Measurements from ENCODE around the gene CHST8. TPM values are rescaled to one million over a fixed set of nuclear protein-coding genes. Genes with fewer than 3 reads are reported as not detected.

Gene CHST8
- total and polyA plus RNA-seq, 4 donors = 0.09 to 0.67 (median 0.24) TPM

DNA sequence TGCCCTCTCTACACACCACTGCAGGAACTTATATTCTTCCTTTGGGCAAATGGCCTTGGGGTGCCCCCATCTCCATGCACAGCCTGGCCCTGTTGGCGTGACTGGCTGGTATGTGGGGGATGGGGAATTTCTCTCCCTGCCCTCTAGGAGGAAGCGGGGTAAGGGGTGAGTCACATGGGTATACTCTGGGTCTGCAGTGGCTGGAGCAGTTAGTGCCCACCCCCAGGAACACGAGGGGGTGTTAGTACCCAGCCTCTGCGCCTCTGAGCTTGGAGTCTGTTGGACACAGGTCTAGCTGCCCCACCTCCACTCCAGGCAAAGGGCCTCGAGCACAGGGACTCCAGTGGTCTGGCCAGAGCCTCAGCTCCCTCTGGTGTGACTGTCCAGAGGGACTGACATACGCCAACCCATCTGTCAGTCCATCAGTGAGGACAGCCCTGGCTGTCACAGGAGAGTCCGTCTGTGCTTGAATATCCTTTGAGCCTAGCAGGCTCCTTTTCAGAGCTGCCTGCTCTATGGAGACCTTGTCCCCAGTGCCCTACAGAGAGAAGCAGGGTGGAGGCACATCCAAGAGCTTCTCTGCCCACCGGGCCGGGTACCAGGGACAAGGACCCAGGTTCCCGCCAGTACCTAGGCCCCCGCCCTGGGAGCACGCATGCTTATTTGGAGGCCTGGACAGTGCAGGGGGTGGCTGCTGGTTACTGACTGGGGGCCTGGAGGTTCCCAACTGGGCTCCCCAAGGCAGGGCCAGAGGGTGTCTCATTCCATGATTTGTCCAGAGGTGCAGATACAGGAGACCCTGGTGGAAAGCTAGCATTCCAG, 66.6 kb downstream of the CHST8 start:
- Histone ChIP-seq H3K4me1 (ENCODE audit: control insufficient read depth in 5 of 5, insufficient read depth in 5 of 5, low read length in 5 of 5) (no peaks in the 10 kb centered on the region), H3K27ac (ENCODE audit: low read depth in 1 of 2, low read length in 1 of 2) (no peak overlapping the region), H3K9ac (ENCODE audit: insufficient read depth in 1 of 2, low read length in 2 of 2) (no peak overlapping the region), H3K36me3 (ENCODE audit: control insufficient read depth in 4 of 4, insufficient read depth in 4 of 4, low read length in 4 of 4) (no peaks in the 10 kb centered on the region), H3K4me3 (no peak overlapping the region), H3K9me3 (ENCODE audit: control insufficient read depth in 4 of 4, insufficient read depth in 3 of 4, low read length in 3 of 4) (peaks cover 0 to 2% (median 0%) of the 10 kb centered on the region in 4 donors), H3K27me3 (ENCODE audit: control insufficient read depth in 3 of 3, insufficient read depth in 3 of 3, low read length in 2 of 3) (peaks cover 0 to 13% (median 6%) of the 10 kb centered on the region in 3 donors)
- TF ChIP-seq, protein P1, sequence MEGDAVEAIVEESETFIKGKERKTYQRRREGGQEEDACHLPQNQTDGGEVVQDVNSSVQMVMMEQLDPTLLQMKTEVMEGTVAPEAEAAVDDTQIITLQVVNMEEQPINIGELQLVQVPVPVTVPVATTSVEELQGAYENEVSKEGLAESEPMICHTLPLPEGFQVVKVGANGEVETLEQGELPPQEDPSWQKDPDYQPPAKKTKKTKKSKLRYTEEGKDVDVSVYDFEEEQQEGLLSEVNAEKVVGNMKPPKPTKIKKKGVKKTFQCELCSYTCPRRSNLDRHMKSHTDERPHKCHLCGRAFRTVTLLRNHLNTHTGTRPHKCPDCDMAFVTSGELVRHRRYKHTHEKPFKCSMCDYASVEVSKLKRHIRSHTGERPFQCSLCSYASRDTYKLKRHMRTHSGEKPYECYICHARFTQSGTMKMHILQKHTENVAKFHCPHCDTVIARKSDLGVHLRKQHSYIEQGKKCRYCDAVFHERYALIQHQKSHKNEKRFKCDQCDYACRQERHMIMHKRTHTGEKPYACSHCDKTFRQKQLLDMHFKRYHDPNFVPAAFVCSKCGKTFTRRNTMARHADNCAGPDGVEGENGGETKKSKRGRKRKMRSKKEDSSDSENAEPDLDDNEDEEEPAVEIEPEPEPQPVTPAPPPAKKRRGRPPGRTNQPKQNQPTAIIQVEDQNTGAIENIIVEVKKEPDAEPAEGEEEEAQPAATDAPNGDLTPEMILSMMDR (IDR thresholded peaks at IDR 0.05; ENCODE audit: control extremely low read depth, extremely low read depth) = no peak
- 72 to 77% methylated on average over 12 of the region's 12 CpGs for WGBS, 2 donors
- ATAC-seq (ENCODE audit: insufficient read depth, low FRiP score) (no peak), DNase-seq (no peak)

DNA sequence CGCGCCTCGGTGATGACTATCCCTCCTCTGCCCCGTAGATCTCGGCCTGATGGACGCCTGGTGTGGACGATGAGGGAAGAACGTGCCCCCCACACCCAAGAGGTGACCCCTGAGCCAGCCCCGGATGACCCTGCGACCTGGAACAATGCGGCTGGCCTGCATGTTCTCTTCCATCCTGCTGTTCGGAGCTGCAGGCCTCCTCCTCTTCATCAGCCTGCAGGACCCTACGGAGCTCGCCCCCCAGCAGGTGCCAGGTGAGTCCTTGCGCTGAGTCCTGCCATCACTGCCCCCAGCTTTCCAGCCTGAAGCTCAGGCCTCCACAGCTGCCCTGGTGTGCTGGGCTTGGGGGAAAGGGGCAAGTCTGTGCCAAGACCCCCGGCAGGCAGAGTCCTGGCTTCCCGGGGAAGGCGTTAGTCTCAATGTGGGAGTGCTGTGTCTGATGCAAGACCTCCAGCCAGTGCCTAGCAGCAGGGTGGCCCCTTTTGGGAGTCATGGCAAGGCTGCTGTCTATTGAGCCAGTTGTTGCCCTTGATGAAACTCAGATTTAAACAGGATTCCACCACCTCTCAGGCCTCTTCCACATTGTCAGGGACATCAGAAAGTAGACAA, 67.5 kb downstream of the CHST8 start:
- H3K9ac ChIP-seq (ENCODE audit: insufficient read depth in 1 of 2, low read length in 2 of 2) = no peak overlapping the region
- no peaks in the 10 kb centered on the region for H3K36me3 ChIP-seq (ENCODE audit: control insufficient read depth in 4 of 4, insufficient read depth in 4 of 4, low read length in 4 of 4)
- no peaks in the 10 kb centered on the region for H3K9me3 ChIP-seq (ENCODE audit: control insufficient read depth in 4 of 4, insufficient read depth in 3 of 4, low read length in 3 of 4)
- H3K4me3 ChIP-seq = no peak overlapping the region
- ATAC-seq (ENCODE audit: insufficient read depth, low FRiP score) (no peak), DNase-seq (no peak)
- 82 to 90% methylated on average over 18 of the region's 18 CpGs for WGBS, 2 donors
- no peak overlapping the region for H3K27ac ChIP-seq (ENCODE audit: low read depth in 1 of 2, low read length in 1 of 2)
- TF ChIP-seq, protein P1 (IDR thresholded peaks at IDR 0.05; ENCODE audit: control extremely low read depth, extremely low read depth) = no peak
- H3K4me1 ChIP-seq (ENCODE audit: control insufficient read depth in 5 of 5, insufficient read depth in 5 of 5, low read length in 5 of 5) = no peaks in the 10 kb centered on the region
- H3K27me3 ChIP-seq (ENCODE audit: control insufficient read depth in 3 of 3, insufficient read depth in 3 of 3, low read length in 2 of 3) = peaks cover 0 to 13% (median 6%) of the 10 kb centered on the region in 3 donors

DNA sequence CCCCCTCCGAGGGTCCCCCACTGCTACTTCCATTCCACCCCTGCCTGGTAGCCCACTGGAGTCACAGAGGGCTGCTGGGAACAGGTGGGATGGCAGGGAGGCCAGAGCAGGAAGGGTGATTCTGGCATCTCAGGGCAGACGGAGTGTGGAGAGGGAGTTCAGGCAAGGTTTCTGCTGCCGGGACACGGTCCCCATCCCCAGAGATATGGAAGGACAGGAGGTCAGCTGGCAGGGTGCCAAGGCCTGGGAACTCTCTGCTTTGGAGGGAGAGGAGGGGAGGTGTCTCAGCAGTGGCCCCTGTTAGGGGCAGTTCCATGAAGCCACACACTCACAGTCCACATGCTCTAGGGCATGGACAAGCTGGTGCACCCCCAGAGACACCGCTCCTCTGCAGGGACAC, 68.1 kb downstream of the CHST8 start:
- Histone ChIP-seq H3K27ac (ENCODE audit: low read depth in 1 of 2, low read length in 1 of 2) (no peak overlapping the region), H3K9me3 (ENCODE audit: control insufficient read depth in 4 of 4, insufficient read depth in 3 of 4, low read length in 3 of 4) (no peaks in the 10 kb centered on the region), H3K36me3 (ENCODE audit: control insufficient read depth in 4 of 4, insufficient read depth in 4 of 4, low read length in 4 of 4) (no peaks in the 10 kb centered on the region), H3K4me3 (no peak overlapping the region), H3K4me1 (ENCODE audit: control insufficient read depth in 5 of 5, insufficient read depth in 5 of 5, low read length in 5 of 5) (no peaks in the 10 kb centered on the region), H3K27me3 (ENCODE audit: control insufficient read depth in 3 of 3, insufficient read depth in 3 of 3, low read length in 2 of 3) (peaks cover 0 to 13% (median 6%) of the 10 kb centered on the region in 3 donors), H3K9ac (ENCODE audit: insufficient read depth in 1 of 2, low read length in 2 of 2) (no peak overlapping the region)
- TF ChIP-seq, protein P1 (IDR thresholded peaks at IDR 0.05; ENCODE audit: control extremely low read depth, extremely low read depth) = no peak
- 62 to 74% methylated on average over 5 of the region's 5 CpGs for WGBS, 2 donors
- no peak for ATAC-seq (ENCODE audit: insufficient read depth, low FRiP score)
- DNase-seq = no peak

All from lung (tissue), 12 donors.